Kidney epithelial cell (primary cell): ENCODE measurements around the gene WRAP53. TPM values are rescaled to one million over a fixed set of nuclear protein-coding genes. Genes with fewer than 3 reads are reported as not detected.
"Not testable (repeated sequence)": the region's sequence is repeated elsewhere in the genome, so short reads cannot be mapped to it uniquely, and the experiment has no call there.

Experiments used
- DNase-seq: peaks from one replicate; pipeline ENCODE4 v3.0.0-alpha.2; 2010; ENCODE audit warnings: low read depth
- H3K27me3 ChIP-seq: 2 replicates; pipeline ENCODE4 v1.6.0; 2011; ENCODE audit warnings: low read length; ENCODE audit not compliant: control insufficient read depth, insufficient read depth
- H3K36me3 ChIP-seq: 2 replicates; pipeline ENCODE4 v1.5.1; 2011; ENCODE audit warnings: low read length; ENCODE audit not compliant: control insufficient read depth, insufficient read depth
- H3K4me3 ChIP-seq: 2 replicates; pipeline ENCODE4 v1.5.1; 2011; ENCODE audit warnings: low read depth, mild to moderate bottlenecking, control low read depth, low read length
- CTCF ChIP-seq: IDR thresholded peaks from 2 replicates; pipeline ENCODE4 v1.5.1; 2011; ENCODE audit warnings: mild to moderate bottlenecking, moderate library complexity, low read length, control low read depth, inconsistent platforms; ENCODE audit not compliant: insufficient read depth, poor library complexity, severe bottlenecking
- total RNA-seq: library from RNA; depleted of rRNA; stranded (reverse); fragments of >200 nt; gene quantifications from 2 replicates; pipeline ENCODE4 v1.2.3, GENCODE V29; 2015

Gene WRAP53
- total RNA-seq, result 13.3 and 14.9 TPM in 2 replicates

- H3K27me3 ChIP-seq, result no peaks in the 10 kb centered on the region
- DNase-seq, result peak; percentile 94
- H3K4me3 ChIP-seq, result peak within 1 kb of the TSS; percentile 91
- H3K36me3 ChIP-seq, result no peaks in the 10 kb centered on the region
- TF ChIP-seq CTCF, result peak; percentile 99
These were observed at the start of gene WRAP53 for GRCh38 chr17:7687908-7688807. Gene WRAP53, plus strand, starts transcription at chr17:7688477. Its CDS starts 172 bp downstream, at chr17:7688649.

GRCh38 chr17:7640783-7641182 is 47.5 kb upstream of the WRAP53 start:
- no peak for TF ChIP-seq CTCF
- DNase-seq, result no peak
- no peaks in the 10 kb centered on the region for H3K27me3 ChIP-seq

GRCh38 chr17:7641635-7642034 is 46.6 kb upstream of the WRAP53 start:
- not testable (repeated sequence) for H3K27me3 ChIP-seq, H3K4me3 ChIP-seq, DNase-seq, H3K36me3 ChIP-seq

More at GRCh38 chr17:7640783-7641182, 47.5 kb upstream of the WRAP53 start:
- no peak overlapping the region for H3K4me3 ChIP-seq
- H3K36me3 ChIP-seq, result no peaks in the 10 kb centered on the region

- Histone ChIP-seq H3K36me3 (no peaks in the 10 kb centered on the region), H3K4me3 (no peak overlapping the region), H3K27me3 (peaks cover under 1% of the 10 kb centered on the region)
- TF ChIP-seq CTCF, result no peak
- no peak for DNase-seq
These were observed 43.5 kb upstream of the WRAP53 start for GRCh38 chr17:7644775-7645174.

GRCh38 chr17:7646457-7646856 is 41.8 kb upstream of the WRAP53 start:
- TF ChIP-seq CTCF, result no peak
- Histone ChIP-seq H3K36me3 (no peaks in the 10 kb centered on the region), H3K4me3 (no peak overlapping the region), H3K27me3 (peaks cover 18% of the 10 kb centered on the region)
- DNase-seq, result no peak

GRCh38 chr17:7647018-7647417 is 41.3 kb upstream of the WRAP53 start:
- no peaks in the 10 kb centered on the region for H3K36me3 ChIP-seq
- peaks cover 23% of the 10 kb centered on the region for H3K27me3 ChIP-seq
- no peak overlapping the region for H3K4me3 ChIP-seq
- no peak for TF ChIP-seq CTCF
- DNase-seq, result no peak
